ENCODE results near the gene CLEC12A.
"Not testable (repeated sequence)": the region's sequence is repeated elsewhere in the genome, so short reads cannot be mapped to it uniquely, and the experiment has no call there.

CLEC12A gene

GRCh38 chr12:9947674-9948073 lies 23.5 kb upstream of the CLEC12A start:
- no peaks in the 10 kb centered on the region for H3K36me3 ChIP-seq (ENCODE audit: insufficient read depth, insufficient read length, low read length)
- H3K4me3 ChIP-seq (ENCODE audit: insufficient read length, low read depth) = no peak overlapping the region
- H3K9ac ChIP-seq (ENCODE audit: insufficient read length, low read depth) = no peak overlapping the region
- no peaks in the 10 kb centered on the region; the same call in 1 of the 2 replicates for H3K9me3 ChIP-seq (ENCODE audit: insufficient read depth, low read length)
- no peaks in the 10 kb centered on the region for H3K4me1 ChIP-seq (ENCODE audit: insufficient read depth, insufficient read length)
- no peak for DNase-seq (ENCODE audit: low read depth, low spot score)
- TF ChIP-seq YY1 (IDR thresholded peaks at IDR 0.05; ENCODE audit: insufficient read depth, insufficient read length) (no peak), ZNF274 (IDR thresholded peaks at IDR 0.05; ENCODE audit: low read depth, low read length) (no peak), SUZ12 (IDR thresholded peaks at IDR 0.05; ENCODE audit: extremely low read depth, insufficient read depth, insufficient read length) (no peak)
- H3K27me3 ChIP-seq (ENCODE audit: insufficient read depth, insufficient read length) = no peaks in the 10 kb centered on the region

- no peak for TF ChIP-seq YY1 (IDR thresholded peaks at IDR 0.05; ENCODE audit: insufficient read depth, insufficient read length)
- TF ChIP-seq ZNF274 (IDR thresholded peaks at IDR 0.05; ENCODE audit: low read depth, low read length) = no peak
- no peak for TF ChIP-seq SUZ12 (IDR thresholded peaks at IDR 0.05; ENCODE audit: extremely low read depth, insufficient read depth, insufficient read length)
- Histone ChIP-seq H3K9me3 (ENCODE audit: insufficient read depth, low read length) (no peaks in the 10 kb centered on the region; the same call in 1 of the 2 replicates), H3K4me1 (ENCODE audit: insufficient read depth, insufficient read length) (no peaks in the 10 kb centered on the region), H3K27me3 (ENCODE audit: insufficient read depth, insufficient read length) (no peaks in the 10 kb centered on the region), H3K36me3 (ENCODE audit: insufficient read depth, insufficient read length, low read length) (no peaks in the 10 kb centered on the region), H3K4me3 (ENCODE audit: insufficient read length, low read depth) (no peak overlapping the region), H3K9ac (ENCODE audit: insufficient read length, low read depth) (no peak overlapping the region)
- DNase-seq (ENCODE audit: low read depth, low spot score) = no peak
Observed at GRCh38 chr12:9948606-9949296, 22.5 kb upstream of the CLEC12A start.

- Histone ChIP-seq H3K9ac (ENCODE audit: insufficient read length, low read depth) (no peak overlapping the region), H3K9me3 (ENCODE audit: insufficient read depth, low read length) (no peaks in the 10 kb centered on the region), H3K4me1 (ENCODE audit: insufficient read depth, insufficient read length) (no peaks in the 10 kb centered on the region), H3K36me3 (ENCODE audit: insufficient read depth, insufficient read length, low read length) (no peaks in the 10 kb centered on the region), H3K27me3 (ENCODE audit: insufficient read depth, insufficient read length) (no peaks in the 10 kb centered on the region), H3K4me3 (ENCODE audit: insufficient read length, low read depth) (no peak overlapping the region)
- TF ChIP-seq YY1 (IDR thresholded peaks at IDR 0.05; ENCODE audit: insufficient read depth, insufficient read length) = no peak
- TF ChIP-seq ZNF274 (IDR thresholded peaks at IDR 0.05; ENCODE audit: low read depth, low read length) = no peak
- no peak for TF ChIP-seq SUZ12 (IDR thresholded peaks at IDR 0.05; ENCODE audit: extremely low read depth, insufficient read depth, insufficient read length)
- DNase-seq (ENCODE audit: low read depth, low spot score) = no peak
Observed at GRCh38 chr12:9951026-9951675, 20.1 kb upstream of the CLEC12A start.

- not testable (repeated sequence) for H3K36me3 ChIP-seq (ENCODE audit: insufficient read depth, insufficient read length, low read length); H3K4me3 ChIP-seq (ENCODE audit: insufficient read length, low read depth); DNase-seq (ENCODE audit: low read depth, low spot score); H3K4me1 ChIP-seq (ENCODE audit: insufficient read depth, insufficient read length); H3K9me3 ChIP-seq (ENCODE audit: insufficient read depth, low read length); H3K9ac ChIP-seq (ENCODE audit: insufficient read length, low read depth); H3K27me3 ChIP-seq (ENCODE audit: insufficient read depth, insufficient read length)
Observed at GRCh38 chr12:9952954-9953729, 18.1 kb upstream of the CLEC12A start.

GRCh38 chr12:9957834-9958233 lies 13.4 kb upstream of the CLEC12A start:
- no peaks in the 10 kb centered on the region for H3K4me1 ChIP-seq (ENCODE audit: insufficient read depth, insufficient read length)
- no peak for DNase-seq (ENCODE audit: low read depth, low spot score)
- no peak for TF ChIP-seq YY1 (IDR thresholded peaks at IDR 0.05; ENCODE audit: insufficient read depth, insufficient read length)
- no peak for TF ChIP-seq SUZ12 (IDR thresholded peaks at IDR 0.05; ENCODE audit: extremely low read depth, insufficient read depth, insufficient read length)
- TF ChIP-seq ZNF274 (IDR thresholded peaks at IDR 0.05; ENCODE audit: low read depth, low read length) = no peak
- H3K9ac ChIP-seq (ENCODE audit: insufficient read length, low read depth) = no peak overlapping the region
- no peaks in the 10 kb centered on the region for H3K36me3 ChIP-seq (ENCODE audit: insufficient read depth, insufficient read length, low read length)
- H3K4me3 ChIP-seq (ENCODE audit: insufficient read length, low read depth) = no peak overlapping the region
- H3K27me3 ChIP-seq (ENCODE audit: insufficient read depth, insufficient read length) = no peaks in the 10 kb centered on the region
- no peaks in the 10 kb centered on the region for H3K9me3 ChIP-seq (ENCODE audit: insufficient read depth, low read length)

GRCh38 chr12:9960590-9960989 lies 10.6 kb upstream of the CLEC12A start:
- H3K27me3 ChIP-seq (ENCODE audit: insufficient read depth, insufficient read length) = no peaks in the 10 kb centered on the region
- no peak overlapping the region for H3K4me3 ChIP-seq (ENCODE audit: insufficient read length, low read depth)
- no peak overlapping the region for H3K9ac ChIP-seq (ENCODE audit: insufficient read length, low read depth)
- TF ChIP-seq YY1 (IDR thresholded peaks at IDR 0.05; ENCODE audit: insufficient read depth, insufficient read length) = no peak
- no peak for TF ChIP-seq ZNF274 (IDR thresholded peaks at IDR 0.05; ENCODE audit: low read depth, low read length)
- no peak for TF ChIP-seq SUZ12 (IDR thresholded peaks at IDR 0.05; ENCODE audit: extremely low read depth, insufficient read depth, insufficient read length)
- DNase-seq (ENCODE audit: low read depth, low spot score) = no peak
- H3K36me3 ChIP-seq (ENCODE audit: insufficient read depth, insufficient read length, low read length) = no peaks in the 10 kb centered on the region
- H3K4me1 ChIP-seq (ENCODE audit: insufficient read depth, insufficient read length) = no peaks in the 10 kb centered on the region
- H3K9me3 ChIP-seq (ENCODE audit: insufficient read depth, low read length) = no peaks in the 10 kb centered on the region

GRCh38 chr12:9961106-9961505 lies 10.1 kb upstream of the CLEC12A start:
- H3K9ac ChIP-seq (ENCODE audit: insufficient read length, low read depth) = no peak overlapping the region
- H3K4me3 ChIP-seq (ENCODE audit: insufficient read length, low read depth) = no peak overlapping the region
- no peak for DNase-seq (ENCODE audit: low read depth, low spot score)

More at GRCh38 chr12:9961106-9961505, 10.1 kb upstream of the CLEC12A start:
- H3K27me3 ChIP-seq (ENCODE audit: insufficient read depth, insufficient read length) = no peaks in the 10 kb centered on the region
- no peaks in the 10 kb centered on the region for H3K36me3 ChIP-seq (ENCODE audit: insufficient read depth, insufficient read length, low read length)
- H3K4me1 ChIP-seq (ENCODE audit: insufficient read depth, insufficient read length) = no peaks in the 10 kb centered on the region
- TF ChIP-seq ZNF274 (IDR thresholded peaks at IDR 0.05; ENCODE audit: low read depth, low read length) (no peak), YY1 (IDR thresholded peaks at IDR 0.05; ENCODE audit: insufficient read depth, insufficient read length) (no peak), SUZ12 (IDR thresholded peaks at IDR 0.05; ENCODE audit: extremely low read depth, insufficient read depth, insufficient read length) (no peak)
- no peaks in the 10 kb centered on the region for H3K9me3 ChIP-seq (ENCODE audit: insufficient read depth, low read length)

Data from NT2/D1 (cell line).